Glomerular endothelial cell (primary cell): Measurements from ENCODE around the gene LRRC59. TPM values are rescaled to one million over a fixed set of nuclear protein-coding genes. Genes with fewer than 3 reads are reported as not detected.
"Not testable (repeated sequence)": the region's sequence is repeated elsewhere in the genome, so short reads cannot be mapped to it uniquely, and the experiment has no call there.

Experiments used
- DNase-seq: peaks from one replicate; pipeline ENCODE4 v3.0.0-alpha.2; 2011; ENCODE audit warnings: low read depth, low spot score; ENCODE audit errors: extremely low read depth
- total RNA-seq: library from RNA; depleted of rRNA; stranded (reverse); fragments of >200 nt; gene quantifications from 2 replicates; pipeline ENCODE4 v1.2.3, GENCODE V29; 2015

Gene LRRC59
- total RNA-seq: 142 and 157 TPM in 2 replicates

GRCh38 chr17:50397111-50397918 lies at the start of gene LRRC59:
Gene LRRC59 (minus strand): TSS chr17:50397523. CDS start chr17:50397317, 206 bp downstream.
- DNase-seq: no peak

GRCh38 chr17:50445730-50446325 lies 48.5 kb upstream of the LRRC59 start:
- no peak for DNase-seq

- no peak for DNase-seq
Observed at GRCh38 chr17:50444841-50445715, 47.8 kb upstream of the LRRC59 start.

- no peak for DNase-seq
Observed at GRCh38 chr17:50443505-50443974, 46.2 kb upstream of the LRRC59 start.

- no peak for DNase-seq
Observed at GRCh38 chr17:50440838-50441829, 43.8 kb upstream of the LRRC59 start.

GRCh38 chr17:50440172-50440837 lies 43.0 kb upstream of the LRRC59 start:
- no peak for DNase-seq

GRCh38 chr17:50439008-50439407 lies 41.7 kb upstream of the LRRC59 start:
- no peak for DNase-seq

- no peak for DNase-seq
Observed at GRCh38 chr17:50437409-50437808, 40.1 kb upstream of the LRRC59 start.

- DNase-seq: no peak
Observed at GRCh38 chr17:50432125-50432762, 34.9 kb upstream of the LRRC59 start.

- DNase-seq: no peak
Observed at GRCh38 chr17:50430821-50431618, 33.7 kb upstream of the LRRC59 start.

- DNase-seq: no peak
Observed at GRCh38 chr17:50429793-50430192, 32.5 kb upstream of the LRRC59 start.

- DNase-seq: no peak
Observed at GRCh38 chr17:50428831-50429424, 31.6 kb upstream of the LRRC59 start.

- DNase-seq: not testable (repeated sequence)
Observed at GRCh38 chr17:50428126-50428525, 30.8 kb upstream of the LRRC59 start.

- DNase-seq: no peak
Observed at GRCh38 chr17:50426814-50427787, 29.8 kb upstream of the LRRC59 start.

- no peak for DNase-seq
Observed at GRCh38 chr17:50426472-50426782, 29.1 kb upstream of the LRRC59 start.

- DNase-seq: no peak
Observed at GRCh38 chr17:50425682-50426471, 28.6 kb upstream of the LRRC59 start, which contains the start of gene ACSF2. Gene ACSF2 (plus strand): TSS chr17:50426218. CDS start chr17:50426262, 44 bp downstream.
